Smooth muscle cell (in vitro differentiated cells): ENCODE data around the gene DIPK1B. TPM values are rescaled to one million over a fixed set of nuclear protein-coding genes. Genes with fewer than 3 reads are reported as not detected.
A peak's percentile ranks its signal among the peaks of the same experiment; 100 is the strongest.

Experiments
- DNase-seq: peaks from one replicate; lab custom pipeline; 2025; ENCODE audit not compliant: unreplicated experiment; lab: John Stamatoyannopoulos, UW
- H2AFZ ChIP-seq: fragments of 200-600 bp; sonication (generic); 2 replicates; pipeline ENCODE4 v1.6.0; 2016; ENCODE audit warnings: antibody characterized with exemption, low read depth, mild to moderate bottlenecking
- H3F3A ChIP-seq: fragments of 200-600 bp; sonication (generic); 2 replicates; pipeline ENCODE4 v1.6.0; 2017; ENCODE audit warnings: antibody characterized with exemption, low read depth
- H3K27ac ChIP-seq: fragments of 200-600 bp; sonication (generic); 2 replicates; pipeline ENCODE4 v1.5.1; 2016; ENCODE audit warnings: low read depth, mild to moderate bottlenecking
- H3K27me3 ChIP-seq: fragments of 200-600 bp; sonication (generic); 2 replicates; pipeline ENCODE4 v1.6.1; 2016; ENCODE audit warnings: low read depth, mild to moderate bottlenecking
- H3K36me3 ChIP-seq: fragments of 200-600 bp; sonication (generic); 2 replicates; pipeline ENCODE4 v1.5.1; 2016; ENCODE audit warnings: low read depth
- H3K4me1 ChIP-seq: fragments of 200-600 bp; sonication (generic); 2 replicates; pipeline ENCODE4 v1.5.1; 2016; ENCODE audit warnings: low read depth
- H3K4me2 ChIP-seq: fragments of 200-600 bp; sonication (generic); 2 replicates; pipeline ENCODE4 v1.6.0; 2016; ENCODE audit warnings: mild to moderate bottlenecking
- H3K4me3 ChIP-seq: fragments of 200-600 bp; sonication (generic); 2 replicates; pipeline ENCODE4 v1.5.1; 2016; ENCODE audit warnings: mild to moderate bottlenecking
- H3K79me2 ChIP-seq: fragments of 200-600 bp; sonication (generic); 2 replicates; pipeline ENCODE4 v1.6.0; 2016; ENCODE audit warnings: low read depth, mild to moderate bottlenecking
- H3K9ac ChIP-seq: fragments of 200-600 bp; sonication (generic); 2 replicates; pipeline ENCODE4 v1.6.0; 2016; ENCODE audit warnings: low read depth
- H3K9me3 ChIP-seq: fragments of 200-600 bp; sonication (generic); replicated peaks from 2 replicates; pipeline ENCODE4 v1.5.1; 2016; ENCODE audit warnings: low read depth
- H4K20me1 ChIP-seq: fragments of 200-600 bp; sonication (generic); 2 replicates; pipeline ENCODE4 v1.6.0; 2016; ENCODE audit warnings: low read depth
- CTCF ChIP-seq: fragments of 200-600 bp; sonication (generic); IDR thresholded peaks from 2 replicates; pipeline ENCODE4 v1.5.1; 2017; ENCODE audit warnings: borderline replicate concordance, mild to moderate bottlenecking, antibody characterized with exemption; ENCODE audit not compliant: insufficient read depth, poor library complexity, severe bottlenecking
- WGBS: methylation state at CpG from one replicate; pipeline ENCODE4 v1.1.7; 2016; ENCODE audit warnings: low lambda C conversion rate; 5-methylcytosine and 5-hydroxymethylcytosine counted together
- polyA plus RNA-seq: library from polyadenylated mRNA; unstranded; fragments of >200 nt; fragmentation: Nextera tagmentation; extraction: Ambion mirVana; gene quantifications from 2 replicates; pipeline ENCODE4 v1.2.1, GENCODE V29; 2016
- total RNA-seq: library from RNA; depleted of rRNA; stranded (reverse); fragments of >200 nt; gene quantifications from 2 replicates; pipeline ENCODE4 v1.2.3, GENCODE V29; 2014

Gene DIPK1B
- total and polyA plus RNA-seq, 2 experiments from 2014 or later = 14.6 to 58.5 TPM

DNA sequence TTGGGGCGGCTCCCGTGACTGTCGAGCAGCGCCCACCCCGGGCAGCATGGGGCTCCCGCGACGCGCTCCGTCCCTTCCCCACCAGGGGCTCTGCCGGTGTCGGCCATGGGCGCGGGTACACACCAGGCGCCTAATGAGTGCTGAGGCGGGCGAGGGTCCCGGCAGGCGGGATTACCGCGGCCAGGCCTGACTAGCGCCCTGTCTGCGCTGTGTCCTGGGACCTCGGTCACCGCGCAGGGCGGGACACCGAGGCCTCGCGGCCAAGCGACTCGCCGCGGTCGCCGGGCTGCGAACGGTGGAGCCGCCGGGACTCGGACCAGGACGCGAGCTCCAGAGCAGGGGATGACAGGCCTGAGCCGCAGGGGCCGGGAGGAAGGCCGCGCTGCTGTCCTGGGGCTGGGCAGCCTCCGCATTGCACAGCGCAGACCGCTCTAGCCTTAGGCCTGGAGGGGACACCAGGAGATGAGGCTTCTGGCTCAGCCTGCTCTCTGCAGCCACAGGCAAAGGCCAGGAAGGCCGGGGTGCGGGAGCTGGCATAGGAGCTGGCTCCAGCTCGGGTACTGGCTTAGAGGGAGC lies 16.3 kb downstream of the DIPK1B start:
- TF ChIP-seq CTCF = no peak
- peak overlapping the region; percentile 68 for H3K9ac ChIP-seq
- WGBS = 4% methylated on average over 45 of the region's 53 CpGs
- peak overlapping the region; percentile 98 for H3K4me3 ChIP-seq
- H3K4me2 ChIP-seq = peak overlapping the region; percentile 97
- H3K27ac ChIP-seq = no peak overlapping the region
- no peaks in the 10 kb centered on the region for H3F3A ChIP-seq
- H3K27me3 ChIP-seq = no peaks in the 10 kb centered on the region
- peaks cover 17% of the 10 kb centered on the region for H3K4me1 ChIP-seq
- peaks cover 56% of the 10 kb centered on the region for H4K20me1 ChIP-seq
- no peaks in the 10 kb centered on the region for H3K9me3 ChIP-seq
- peak; percentile 39 for DNase-seq
- H3K79me2 ChIP-seq = peaks cover 36% of the 10 kb centered on the region
- H2AFZ ChIP-seq = peak overlapping the region; percentile 85
- H3K36me3 ChIP-seq = no peaks in the 10 kb centered on the region

GRCh38 chr9:136729144-136729543 lies 16.8 kb downstream of the DIPK1B start:
- H4K20me1 ChIP-seq = peaks cover 51% of the 10 kb centered on the region
- H3K4me2 ChIP-seq = peak overlapping the region; percentile 97
- WGBS = 79% methylated on average over 7 of the region's 7 CpGs
- H3K4me3 ChIP-seq = peak overlapping the region; percentile 98
- H2AFZ ChIP-seq = no peak overlapping the region
- H3K27me3 ChIP-seq = no peaks in the 10 kb centered on the region
- H3K4me1 ChIP-seq = peaks cover 17% of the 10 kb centered on the region
- no peak for DNase-seq
- no peak overlapping the region for H3K27ac ChIP-seq
- H3K9ac ChIP-seq = no peak overlapping the region
- no peak for TF ChIP-seq CTCF
- no peaks in the 10 kb centered on the region for H3K36me3 ChIP-seq
- no peaks in the 10 kb centered on the region for H3K9me3 ChIP-seq
- H3F3A ChIP-seq = no peaks in the 10 kb centered on the region
- peaks cover 36% of the 10 kb centered on the region for H3K79me2 ChIP-seq

GRCh38 chr9:136729926-136730325 lies 17.6 kb downstream of the DIPK1B start:
- Histone ChIP-seq H3K4me1 (peaks cover 17% of the 10 kb centered on the region), H3K4me2 (no peak overlapping the region), H3K79me2 (peaks cover 36% of the 10 kb centered on the region), H3K9ac (no peak overlapping the region), H2AFZ (no peak overlapping the region), H3K36me3 (no peaks in the 10 kb centered on the region), H3K4me3 (no peak overlapping the region), H3F3A (no peaks in the 10 kb centered on the region), H3K9me3 (no peaks in the 10 kb centered on the region), H3K27me3 (no peaks in the 10 kb centered on the region), H4K20me1 (peaks cover 43% of the 10 kb centered on the region), H3K27ac (no peak overlapping the region)
- WGBS = 98% methylated on average over 8 of the region's 8 CpGs
- no peak for DNase-seq
- no peak for TF ChIP-seq CTCF
